Epithelial cell of proximal tubule (primary cell): Measurements from ENCODE around the gene HSF5. TPM values are rescaled to one million over a fixed set of nuclear protein-coding genes. Genes with fewer than 3 reads are reported as not detected.

Source experiments
- DNase-seq: peaks from one replicate; pipeline ENCODE4 v3.0.0-alpha.2; 2011; ENCODE audit warnings: low read depth
- H3K4me3 ChIP-seq: 2 replicates; pipeline ENCODE4 v1.5.1; 2011; ENCODE audit warnings: low read depth, mild to moderate bottlenecking, low read length
- CTCF ChIP-seq: conservative IDR thresholded peaks from 2 replicates; pipeline ENCODE4 v1.5.1; 2012; ENCODE audit warnings: low read depth, mild to moderate bottlenecking, low read length
- total RNA-seq: library from RNA; depleted of rRNA; stranded (reverse); fragments of >200 nt; gene quantifications from 2 replicates; pipeline ENCODE4 v1.2.3, GENCODE V29; 2015

Gene HSF5
- total RNA-seq, 1 donor from 2014 or later, result 0.29 TPM

- no peak for TF ChIP-seq CTCF
- DNase-seq, result no peak
These were observed 29.2 kb upstream of the HSF5 start for GRCh38 chr17:58517378-58517927.

GRCh38 chr17:58516644-58517377 lies 28.6 kb upstream of the HSF5 start:
- TF ChIP-seq CTCF, result no peak
- peak overlapping the region; percentile 90 for H3K4me3 ChIP-seq
- no peak for DNase-seq

More at GRCh38 chr17:58517378-58517927, 29.2 kb upstream of the HSF5 start:
- H3K4me3 ChIP-seq, result peak overlapping the region; percentile 90

GRCh38 chr17:58515286-58515685 lies 27.1 kb upstream of the HSF5 start:
- H3K4me3 ChIP-seq, result peak overlapping the region; percentile 71
- no peak for TF ChIP-seq CTCF
- DNase-seq, result no peak

- TF ChIP-seq CTCF, result no peak
- peak overlapping the region; percentile 71 for H3K4me3 ChIP-seq
- DNase-seq, result no peak
These were observed 26.6 kb upstream of the HSF5 start for GRCh38 chr17:58514770-58515157.

GRCh38 chr17:58513965-58514769 lies 26.0 kb upstream of the HSF5 start, which contains the start of gene MTMR4:
MTMR4 (minus strand) TSS chr17:58514638; CDS start chr17:58514407, 231 bp downstream.
- DNase-seq, result no peak
- H3K4me3 ChIP-seq, result peak within 1 kb of the TSS; percentile 71
- no peak for TF ChIP-seq CTCF

GRCh38 chr17:58513267-58513964 lies 25.2 kb upstream of the HSF5 start:
- DNase-seq, result no peak
- H3K4me3 ChIP-seq, result peak overlapping the region; percentile 71
- no peak for TF ChIP-seq CTCF
